GM04503 (cell line): Measurements from ENCODE around the gene TNFRSF14.
"Not testable (repeated sequence)": the region's sequence is repeated elsewhere in the genome, so short reads cannot be mapped to it uniquely, and the experiment has no call there.

Experiments used
- DNase-seq: peaks from one replicate; pipeline ENCODE4 v3.0.0-alpha.2; 2012; ENCODE audit warnings: low read depth

The TNFRSF14 gene

GRCh38 chr1:2554621-2555387 lies 1.4 kb upstream of the TNFRSF14 start:
- no peak for DNase-seq

GRCh38 chr1:2555634-2556276 lies 416 bp upstream of the TNFRSF14 start:
- DNase-seq, result no peak

- DNase-seq, result no peak
Observed at GRCh38 chr1:2556678-2557481, 709 bp downstream of the TNFRSF14 start.

- DNase-seq, result no peak
Observed at GRCh38 chr1:2557482-2558400, 1.6 kb downstream of the TNFRSF14 start.

GRCh38 chr1:2558420-2558819 lies 2.2 kb downstream of the TNFRSF14 start:
- no peak for DNase-seq

GRCh38 chr1:2558861-2559260 lies 2.7 kb downstream of the TNFRSF14 start:
- no peak for DNase-seq

- DNase-seq, result no peak
Observed at GRCh38 chr1:2559509-2560298, 3.5 kb downstream of the TNFRSF14 start.

GRCh38 chr1:2560299-2561073 lies 4.3 kb downstream of the TNFRSF14 start:
- no peak for DNase-seq

GRCh38 chr1:2561446-2561845 lies 5.3 kb downstream of the TNFRSF14 start:
- no peak for DNase-seq

- no peak for DNase-seq
Observed at GRCh38 chr1:2561898-2562895, 6.0 kb downstream of the TNFRSF14 start.

- no peak for DNase-seq
Observed at GRCh38 chr1:2563205-2563604, 7.0 kb downstream of the TNFRSF14 start.

GRCh38 chr1:2564006-2564814 lies 8.0 kb downstream of the TNFRSF14 start:
- no peak for DNase-seq

GRCh38 chr1:2564815-2565374 lies 8.7 kb downstream of the TNFRSF14 start:
- no peak for DNase-seq

GRCh38 chr1:2566101-2567045 lies 10.2 kb downstream of the TNFRSF14 start:
- DNase-seq, result no peak

- no peak for DNase-seq
Observed at GRCh38 chr1:2567083-2567679, 11.0 kb downstream of the TNFRSF14 start.

- not testable (repeated sequence) for DNase-seq
Observed at GRCh38 chr1:2568187-2568816, 12.1 kb downstream of the TNFRSF14 start.
